Measurements from ENCODE around the gene SNX5. TPM values are rescaled to one million over a fixed set of nuclear protein-coding genes. Genes with fewer than 3 reads are reported as not detected.
"Not testable (repeated sequence)": the region's sequence is repeated elsewhere in the genome, so short reads cannot be mapped to it uniquely, and the experiment has no call there.

The SNX5 gene
- polyA plus RNA-seq, 6 donors from 2014 or later, result 102 to 151 (median 122) TPM

- peak overlapping the region; percentile 4 to 96 (median 74) for H3K27ac Mint-ChIP-seq
- H3K4me1 Mint-ChIP-seq, result peaks cover 69 to 97% (median 92%) of the 10 kb centered on the region in 3 donors
- no peaks in the 10 kb centered on the region for H3K27me3 Mint-ChIP-seq
- DNase-seq (no peak), ATAC-seq (ENCODE audit: low read depth in 2 of 2) (peak in 1 of 2 donors; percentile 15)
- H3K36me3 Mint-ChIP-seq, result peaks cover 0 to 4% of the 10 kb centered on the region in 2 donors
- H3K9me3 Mint-ChIP-seq, result peaks cover 0 to 2% (median 0%) of the 10 kb centered on the region in 7 donors
- peak overlapping the region; percentile 69 to 97 (median 82) for H3K4me3 Mint-ChIP-seq
Measured at GRCh38 chr20:17961587-17961940, 7.0 kb downstream of the SNX5 start.

- Mint-ChIP-seq H3K36me3 (peaks cover 0 to 4% of the 10 kb centered on the region in 2 donors), H3K27me3 (no peaks in the 10 kb centered on the region), H3K4me1 (peaks cover 68 to 98% (median 91%) of the 10 kb centered on the region in 3 donors), H3K4me3 (peak overlapping the region; percentile 69 to 97 (median 82)), H3K27ac (peak overlapping the region; percentile 54 to 96 (median 81)), H3K9me3 (peaks cover 0 to 5% (median 0%) of the 10 kb centered on the region in 7 donors)
- DNase-seq, result no peak
- no peak for ATAC-seq (ENCODE audit: low read depth in 2 of 2)
Measured at GRCh38 chr20:17960927-17961586, 7.5 kb downstream of the SNX5 start.

GRCh38 chr20:17960400-17960885 is 8.2 kb downstream of the SNX5 start:
- Mint-ChIP-seq H3K4me3 (peak overlapping the region; percentile 22 to 97 (median 82)), H3K4me1 (peaks cover 69 to 98% (median 91%) of the 10 kb centered on the region in 3 donors), H3K27ac (peak overlapping the region; percentile 57 to 96 (median 84))
- DNase-seq; H3K36me3 Mint-ChIP-seq; H3K27me3 Mint-ChIP-seq; H3K9me3 Mint-ChIP-seq; ATAC-seq (ENCODE audit: low read depth in 2 of 2): not testable (repeated sequence)

- Mint-ChIP-seq H3K9me3 (peaks cover 0 to 6% (median 0%) of the 10 kb centered on the region in 7 donors), H3K36me3 (peaks cover 0 to 12% of the 10 kb centered on the region in 2 donors), H3K27me3 (no peaks in the 10 kb centered on the region), H3K4me3 (peak overlapping the region; percentile 57 to 97 (median 74)), H3K27ac (peak overlapping the region; percentile 52 to 97 (median 88)), H3K4me1 (peaks cover 69 to 98% (median 91%) of the 10 kb centered on the region in 3 donors)
- DNase-seq, result no peak
- no peak for ATAC-seq (ENCODE audit: low read depth in 2 of 2)
Measured at GRCh38 chr20:17959257-17959627, 9.4 kb downstream of the SNX5 start.

- H3K4me1 Mint-ChIP-seq, result peaks cover 68 to 98% (median 91%) of the 10 kb centered on the region in 3 donors
- peaks cover 0 to 18% of the 10 kb centered on the region in 2 donors for H3K36me3 Mint-ChIP-seq
- H3K9me3 Mint-ChIP-seq, result peaks cover 0 to 6% (median 0%) of the 10 kb centered on the region in 7 donors
- no peaks in the 10 kb centered on the region for H3K27me3 Mint-ChIP-seq
- peak overlapping the region in 7 of 8 donors; percentile 32 to 95 (median 71) for H3K4me3 Mint-ChIP-seq
- H3K27ac Mint-ChIP-seq, result peak overlapping the region; percentile 83 to 97 (median 94)
- DNase-seq (no peak), ATAC-seq (ENCODE audit: low read depth in 2 of 2) (no peak)
Measured at GRCh38 chr20:17958373-17959256, 10.0 kb downstream of the SNX5 start.

- Mint-ChIP-seq H3K36me3 (peaks cover 0 to 19% of the 10 kb centered on the region in 2 donors), H3K4me1 (peaks cover 73 to 98% (median 91%) of the 10 kb centered on the region in 3 donors), H3K9me3 (peaks cover 0 to 6% (median 0%) of the 10 kb centered on the region in 7 donors), H3K27ac (peak overlapping the region; percentile 71 to 96 (median 91)), H3K27me3 (no peaks in the 10 kb centered on the region), H3K4me3 (peak overlapping the region in 7 of 8 donors; percentile 12 to 75 (median 52))
- DNase-seq, result no peak
- no peak for ATAC-seq (ENCODE audit: low read depth in 2 of 2)
Measured at GRCh38 chr20:17957505-17958363, 10.9 kb downstream of the SNX5 start.

GRCh38 chr20:17956099-17956685 is 12.4 kb downstream of the SNX5 start:
- H3K4me3 Mint-ChIP-seq, result peak overlapping the region in 7 of 8 donors; percentile 74 to 90 (median 82)
- peaks cover 65 to 90% (median 78%) of the 10 kb centered on the region in 3 donors for H3K4me1 Mint-ChIP-seq
- H3K27me3 Mint-ChIP-seq, result no peaks in the 10 kb centered on the region
- H3K27ac Mint-ChIP-seq, result peak overlapping the region; percentile 83 to 94 (median 88)
- H3K36me3 Mint-ChIP-seq, result peaks cover 0 to 19% of the 10 kb centered on the region in 2 donors
- DNase-seq (no peak), ATAC-seq (ENCODE audit: low read depth in 2 of 2) (peak; percentile 58 to 69)
- peaks cover 0 to 6% (median 0%) of the 10 kb centered on the region in 7 donors for H3K9me3 Mint-ChIP-seq

GRCh38 chr20:17955302-17955701 is 13.3 kb downstream of the SNX5 start:
- H3K27ac Mint-ChIP-seq, result peak overlapping the region; percentile 27 to 94 (median 84)
- ATAC-seq (ENCODE audit: low read depth in 2 of 2) (no peak), DNase-seq (no peak)
- no peaks in the 10 kb centered on the region for H3K27me3 Mint-ChIP-seq
- peaks cover 0 to 19% of the 10 kb centered on the region in 2 donors for H3K36me3 Mint-ChIP-seq
- H3K4me3 Mint-ChIP-seq, result peak overlapping the region; percentile 12 to 90 (median 74)
- peaks cover 0 to 6% (median 0%) of the 10 kb centered on the region in 7 donors for H3K9me3 Mint-ChIP-seq
- peaks cover 60 to 81% (median 69%) of the 10 kb centered on the region in 3 donors for H3K4me1 Mint-ChIP-seq

GRCh38 chr20:17953935-17954334 is 14.7 kb downstream of the SNX5 start:
- H3K36me3 Mint-ChIP-seq, result peaks cover 0 to 29% of the 10 kb centered on the region in 2 donors
- DNase-seq, result no peak
- ATAC-seq (ENCODE audit: low read depth in 2 of 2), result no peak
- H3K4me1 Mint-ChIP-seq, result peaks cover 48 to 68% (median 56%) of the 10 kb centered on the region in 3 donors
- peak overlapping the region in 4 of 6 donors; percentile 13 to 94 (median 61) for H3K27ac Mint-ChIP-seq
- peak overlapping the region in 1 of 8 donors; percentile 44 for H3K4me3 Mint-ChIP-seq
- H3K9me3 Mint-ChIP-seq, result peaks cover 0 to 6% (median 0%) of the 10 kb centered on the region in 7 donors
- H3K27me3 Mint-ChIP-seq, result no peaks in the 10 kb centered on the region

GRCh38 chr20:17952692-17953684 is 15.6 kb downstream of the SNX5 start:
- DNase-seq (no peak), ATAC-seq (ENCODE audit: low read depth in 2 of 2) (no peak)
- peaks cover 0 to 6% (median 0%) of the 10 kb centered on the region in 7 donors for H3K9me3 Mint-ChIP-seq
- H3K27me3 Mint-ChIP-seq, result no peaks in the 10 kb centered on the region
- H3K27ac Mint-ChIP-seq, result peak overlapping the region in 5 of 6 donors; percentile 55 to 87 (median 75)
- peak overlapping the region in 7 of 8 donors; percentile 1 to 49 (median 17) for H3K4me3 Mint-ChIP-seq
- peaks cover 8 to 36% of the 10 kb centered on the region in 2 donors for H3K36me3 Mint-ChIP-seq
- H3K4me1 Mint-ChIP-seq, result peaks cover 46 to 59% (median 46%) of the 10 kb centered on the region in 3 donors

GRCh38 chr20:17951323-17951722 is 17.3 kb downstream of the SNX5 start:
- Mint-ChIP-seq H3K27ac (peak overlapping the region in 1 of 6 donors; percentile 72), H3K27me3 (no peaks in the 10 kb centered on the region), H3K9me3 (peaks cover 0 to 4% (median 0%) of the 10 kb centered on the region in 7 donors), H3K36me3 (peaks cover 17 to 43% of the 10 kb centered on the region in 2 donors), H3K4me3 (no peak overlapping the region), H3K4me1 (peaks cover 47 to 50% (median 48%) of the 10 kb centered on the region in 3 donors)
- DNase-seq (no peak), ATAC-seq (ENCODE audit: low read depth in 2 of 2) (no peak)
